ENCODE results near the gene ATP8A2.

- TF ChIP-seq CTCF (IDR thresholded peaks at IDR 0.05; ENCODE audit: insufficient read depth, low read depth, low read length), result no peak
- no peak for TF ChIP-seq EZH2 (IDR thresholded peaks at IDR 0.05; ENCODE audit: insufficient read depth, low read length)
These were observed 353.3 kb downstream of the ATP8A2 start for GRCh38 chr13:25725104-25725503.

All from astrocyte (in vitro differentiated cells and primary cell).